ENCODE measurements around the gene GPD2.

The GPD2 gene

GRCh38 chr2:156447761-156448160, 11.6 kb downstream of the GPD2 start:
- H3K4me3 ChIP-seq (replicated peaks; ENCODE audit: low read depth, low read length), result no peak overlapping the region
- DNase-seq (ENCODE audit: low read depth), result no peak
- no peak for TF ChIP-seq CTCF (IDR thresholded peaks at IDR 0.05; ENCODE audit: low read length, missing control alignments)

- no peak overlapping the region for H3K4me3 ChIP-seq (replicated peaks; ENCODE audit: low read depth, low read length)
- TF ChIP-seq CTCF (IDR thresholded peaks at IDR 0.05; ENCODE audit: low read length, missing control alignments), result no peak
- DNase-seq (ENCODE audit: low read depth), result no peak
Observed at GRCh38 chr2:156448766-156449165, 12.6 kb downstream of the GPD2 start.

GRCh38 chr2:156452971-156453370, 16.8 kb downstream of the GPD2 start:
- no peak for DNase-seq (ENCODE audit: low read depth)
- no peak overlapping the region for H3K4me3 ChIP-seq (replicated peaks; ENCODE audit: low read depth, low read length)
- no peak for TF ChIP-seq CTCF (IDR thresholded peaks at IDR 0.05; ENCODE audit: low read length, missing control alignments)

- no peak overlapping the region for H3K4me3 ChIP-seq (replicated peaks; ENCODE audit: low read depth, low read length)
- TF ChIP-seq CTCF (IDR thresholded peaks at IDR 0.05; ENCODE audit: low read length, missing control alignments), result no peak
- DNase-seq (ENCODE audit: low read depth), result no peak
Observed at GRCh38 chr2:156455361-156455975, 19.3 kb downstream of the GPD2 start.

- no peak overlapping the region for H3K4me3 ChIP-seq (replicated peaks; ENCODE audit: low read depth, low read length)
- no peak for DNase-seq (ENCODE audit: low read depth)
- no peak for TF ChIP-seq CTCF (IDR thresholded peaks at IDR 0.05; ENCODE audit: low read length, missing control alignments)
Observed at GRCh38 chr2:156456616-156457015, 20.4 kb downstream of the GPD2 start.

- TF ChIP-seq CTCF (IDR thresholded peaks at IDR 0.05; ENCODE audit: low read length, missing control alignments), result no peak
- no peak overlapping the region for H3K4me3 ChIP-seq (replicated peaks; ENCODE audit: low read depth, low read length)
- DNase-seq (ENCODE audit: low read depth), result no peak
Observed at GRCh38 chr2:156457523-156458517, 21.6 kb downstream of the GPD2 start.
